DMS53 treated with DMSO at 0.1 percent for 48 hours (cell line): Measurements from ENCODE around the gene SWSAP1.
"Not testable (repeated sequence)": the region's sequence is repeated elsewhere in the genome, so short reads cannot be mapped to it uniquely, and the experiment has no call there.

ENCODE experiments used
- DNase-seq: peaks from one replicate; lab custom pipeline; 2025; ENCODE audit not compliant: unreplicated experiment; lab: John Stamatoyannopoulos, UW

The SWSAP1 gene, protein sequence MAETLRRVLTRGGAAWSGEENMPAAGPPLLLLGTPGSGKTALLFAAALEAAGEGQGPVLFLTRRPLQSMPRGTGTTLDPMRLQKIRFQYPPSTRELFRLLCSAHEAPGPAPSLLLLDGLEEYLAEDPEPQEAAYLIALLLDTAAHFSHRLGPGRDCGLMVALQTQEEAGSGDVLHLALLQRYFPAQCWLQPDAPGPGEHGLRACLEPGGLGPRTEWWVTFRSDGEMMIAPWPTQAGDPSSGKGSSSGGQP

DNA sequence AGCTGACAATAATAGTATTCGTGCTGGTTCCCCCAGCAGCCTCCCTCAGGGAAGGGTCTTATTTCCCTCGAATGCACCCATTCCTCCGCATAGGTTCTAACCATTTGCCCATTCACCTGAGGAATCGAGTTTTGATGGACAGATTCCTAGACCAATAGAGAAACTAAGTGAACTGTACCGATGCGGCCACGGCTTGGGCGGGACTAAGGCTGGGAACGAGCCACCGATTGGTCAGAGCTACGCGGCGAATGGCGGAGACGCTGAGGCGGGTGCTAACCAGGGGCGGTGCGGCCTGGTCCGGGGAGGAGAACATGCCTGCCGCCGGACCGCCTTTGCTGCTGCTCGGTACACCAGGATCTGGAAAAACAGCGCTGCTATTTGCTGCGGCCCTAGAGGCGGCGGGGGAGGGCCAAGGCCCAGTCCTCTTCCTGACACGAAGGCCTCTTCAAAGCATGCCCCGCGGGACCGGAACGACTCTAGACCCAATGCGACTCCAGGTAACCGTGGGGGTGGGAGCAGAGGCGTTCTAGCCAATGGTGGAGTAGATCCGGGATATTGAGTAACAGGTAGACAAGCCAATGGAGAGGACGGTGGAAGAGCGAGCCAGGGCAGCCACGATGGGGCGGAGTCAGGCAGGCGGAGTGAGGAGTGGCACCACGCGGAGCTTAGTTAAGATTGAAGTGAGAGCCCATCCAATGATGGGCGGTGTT lies at the start of gene SWSAP1:
Gene SWSAP1, plus strand, starts transcription at position 234 of the 710 bp plus-strand sequence. Its CDS starts 15 bp downstream, at position 249.
- peak; percentile 95 for DNase-seq

GRCh38 chr19:11324748-11325389 lies 49.6 kb upstream of the SWSAP1 start:
- DNase-seq = no peak

DNA sequence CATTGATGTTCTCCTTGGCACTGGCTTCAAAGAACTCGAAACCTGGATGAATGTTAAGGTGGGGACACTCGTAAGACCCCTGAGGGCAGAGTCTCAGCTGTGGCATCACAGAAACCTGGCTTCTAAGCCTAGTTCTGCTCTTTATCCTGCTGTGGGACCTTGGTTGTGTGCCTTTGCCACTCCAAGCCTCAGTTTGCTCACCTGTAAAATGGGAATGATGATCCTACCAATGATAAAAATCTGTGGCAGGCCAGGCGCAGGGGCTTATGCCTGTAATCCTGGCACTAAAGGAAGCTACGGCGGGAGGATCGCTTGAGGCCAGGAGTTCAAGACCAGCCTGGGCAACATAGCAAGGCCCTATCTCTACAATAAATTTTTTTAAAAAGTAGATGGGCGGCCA lies 48.9 kb upstream of the SWSAP1 start:
- DNase-seq = no peak

DNA sequence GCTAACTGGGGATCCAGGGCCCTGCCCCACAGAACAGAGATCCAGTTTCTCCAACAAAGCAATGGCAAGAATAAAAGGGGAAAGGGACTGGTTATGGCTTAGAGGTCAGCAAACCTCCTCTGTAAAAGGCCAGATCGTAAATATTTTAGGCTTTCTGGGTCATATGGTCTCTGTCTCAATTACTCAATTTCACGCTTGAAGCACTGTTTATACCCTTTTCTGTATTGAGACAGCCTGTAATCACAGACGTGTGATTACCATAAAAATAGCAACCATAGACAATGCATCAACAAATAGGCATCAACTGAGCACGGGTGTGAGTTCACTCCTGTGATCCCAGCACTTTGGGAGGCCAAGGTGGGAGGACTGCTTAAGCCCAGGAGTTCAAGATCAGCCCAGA lies 44.3 kb upstream of the SWSAP1 start:
- DNase-seq = no peak

DNA sequence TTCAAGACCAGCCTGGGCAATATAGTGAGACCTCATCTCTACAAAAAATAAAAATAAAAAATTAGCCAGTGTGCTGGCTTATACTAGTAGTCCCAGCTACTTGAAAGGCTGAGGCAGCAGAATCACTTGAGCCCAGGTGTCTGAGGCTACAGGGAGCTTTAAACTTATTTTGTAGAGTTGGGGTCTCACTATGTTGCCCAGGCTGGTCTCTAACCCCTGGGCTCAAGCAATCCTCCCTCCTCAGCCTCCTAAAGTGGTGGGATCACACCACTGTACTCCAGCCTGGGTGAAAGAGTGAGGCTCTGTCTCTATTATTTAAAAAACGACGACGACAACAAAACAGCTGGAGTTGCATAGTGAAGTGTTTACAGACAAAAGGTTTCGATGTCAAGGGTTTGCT lies 43.0 kb upstream of the SWSAP1 start:
- no peak for DNase-seq

- DNase-seq = no peak
Observed at GRCh38 chr19:11332822-11333221, 41.6 kb upstream of the SWSAP1 start.

GRCh38 chr19:11333838-11334237 lies 40.6 kb upstream of the SWSAP1 start:
- not testable (repeated sequence) for DNase-seq

- DNase-seq = no peak
Observed at GRCh38 chr19:11335449-11336146, 38.9 kb upstream of the SWSAP1 start.

GRCh38 chr19:11337080-11337479 lies 37.4 kb upstream of the SWSAP1 start:
- DNase-seq = no peak

GRCh38 chr19:11338121-11338520 lies 36.3 kb upstream of the SWSAP1 start:
- DNase-seq = no peak

DNA sequence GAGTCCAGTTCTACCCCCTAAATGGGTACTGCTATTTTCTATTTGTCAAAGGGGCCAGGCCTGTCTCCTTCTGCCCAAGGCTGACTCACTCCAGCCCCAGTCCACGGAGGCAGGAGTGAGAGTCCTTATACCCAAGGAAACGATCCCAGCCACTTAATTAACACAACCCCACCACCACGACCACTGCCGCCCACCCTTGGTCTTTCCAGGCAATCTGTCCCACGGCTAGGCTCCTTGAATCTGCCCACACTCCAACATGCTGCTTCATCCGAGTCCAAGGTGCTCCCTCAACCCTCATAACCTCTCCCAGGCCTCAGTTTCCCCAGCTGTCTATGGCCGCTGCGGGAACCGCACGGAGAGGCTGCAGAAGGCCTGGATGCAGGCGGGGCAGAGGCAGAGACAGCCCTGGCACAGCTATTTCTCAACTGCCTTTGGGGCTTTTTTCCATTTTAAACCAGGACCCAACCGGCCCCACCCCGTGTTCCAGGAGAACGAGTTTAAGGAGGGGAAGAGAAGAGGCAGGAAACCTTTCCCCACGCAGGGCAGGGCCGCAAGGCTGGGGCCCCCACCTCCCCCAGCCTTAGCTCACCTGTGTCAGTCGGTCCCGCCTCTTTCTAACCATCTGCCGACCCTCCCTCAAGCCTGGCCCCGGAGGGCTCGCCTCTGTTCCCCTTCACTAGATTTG lies 35.8 kb upstream of the SWSAP1 start:
- no peak for DNase-seq

- peak; percentile 78 for DNase-seq
Observed at GRCh38 chr19:11339254-11340098, 35.0 kb upstream of the SWSAP1 start, which contains the start of gene RAB3D. Gene RAB3D, minus strand, starts transcription at chr19:11339657. Its CDS starts 2,258 bp downstream, at chr19:11337399.

GRCh38 chr19:11340099-11340467 lies 34.4 kb upstream of the SWSAP1 start:
- DNase-seq = not testable (repeated sequence)

GRCh38 chr19:11342429-11342828 lies 32.0 kb upstream of the SWSAP1 start:
- DNase-seq = no peak

DNA sequence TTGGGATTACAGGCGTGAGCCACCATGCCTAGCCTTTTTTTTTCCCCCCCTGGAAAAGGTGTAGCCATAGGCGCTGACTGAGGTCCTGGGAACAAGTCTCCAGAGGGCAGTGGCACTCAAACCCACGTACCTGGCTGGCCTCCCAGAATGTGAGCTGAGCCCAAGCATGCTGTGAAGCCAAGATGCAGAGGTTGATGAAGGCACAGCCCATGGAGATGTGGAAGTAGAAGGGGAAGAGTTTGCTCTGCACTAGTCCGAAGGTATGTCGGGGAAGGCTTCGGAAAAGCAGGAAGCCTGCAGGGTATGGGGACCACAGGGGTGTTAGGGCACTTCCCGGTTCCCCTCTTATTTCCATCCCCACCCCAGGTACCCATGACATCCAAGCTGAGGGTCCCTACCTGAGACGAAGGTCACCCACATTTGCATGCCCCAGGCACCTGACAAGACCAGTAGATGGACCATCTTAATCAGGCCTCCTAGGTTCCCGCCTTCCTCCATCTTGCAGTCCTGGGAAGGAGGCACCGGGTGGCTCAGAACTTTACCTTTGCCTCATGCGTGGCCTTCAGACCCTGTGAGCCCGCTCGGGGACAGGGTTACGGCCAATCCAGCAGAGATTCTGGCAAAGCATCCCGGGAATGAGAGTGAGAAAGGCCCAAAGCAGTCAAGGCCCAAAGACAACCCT lies 29.2 kb upstream of the SWSAP1 start:
- DNase-seq = no peak

- peak; percentile 94 for DNase-seq
Observed at GRCh38 chr19:11346104-11346940, 28.1 kb upstream of the SWSAP1 start, which contains the start of the genes CCDC159 and TMEM205. Gene CCDC159, plus strand, starts transcription at chr19:11346519. Its CDS starts 88 bp downstream, at chr19:11346607. Gene TMEM205, minus strand, starts transcription at chr19:11346268. Its CDS starts 649 bp downstream, at chr19:11345619.

- DNase-seq = no peak
Observed at GRCh38 chr19:11347546-11348039, 26.9 kb upstream of the SWSAP1 start.

- no peak for DNase-seq
Observed at GRCh38 chr19:11349171-11349570, 25.3 kb upstream of the SWSAP1 start.
